ENCODE results near the gene ANKRD10.
A peak's percentile ranks its signal among the peaks of the same experiment; 100 is the strongest.

GRCh38 chr13:110914331-110915056 lies 375 bp downstream of the ANKRD10 start:
- TF ChIP-seq CTCF (IDR thresholded peaks at IDR 0.05) (no peak), EP300 (IDR thresholded peaks at IDR 0.05) (no peak), POLR2A (IDR thresholded peaks at IDR 0.05; ENCODE audit: low read depth) (peak; percentile 85)
